SH-SY5Y (cell line): ENCODE results near the gene SMTNL1.

ENCODE experiments used
- GATA2 ChIP-seq: IDR thresholded peaks from 2 replicates; pipeline ENCODE4 v1.6.1; 2011; ENCODE audit warnings: mild to moderate bottlenecking, low read depth, low read length
- GATA3 ChIP-seq: IDR thresholded peaks from 2 replicates; pipeline ENCODE4 v1.6.1; 2011; ENCODE audit warnings: low read depth, mild to moderate bottlenecking, low read length, moderate library complexity

DNA sequence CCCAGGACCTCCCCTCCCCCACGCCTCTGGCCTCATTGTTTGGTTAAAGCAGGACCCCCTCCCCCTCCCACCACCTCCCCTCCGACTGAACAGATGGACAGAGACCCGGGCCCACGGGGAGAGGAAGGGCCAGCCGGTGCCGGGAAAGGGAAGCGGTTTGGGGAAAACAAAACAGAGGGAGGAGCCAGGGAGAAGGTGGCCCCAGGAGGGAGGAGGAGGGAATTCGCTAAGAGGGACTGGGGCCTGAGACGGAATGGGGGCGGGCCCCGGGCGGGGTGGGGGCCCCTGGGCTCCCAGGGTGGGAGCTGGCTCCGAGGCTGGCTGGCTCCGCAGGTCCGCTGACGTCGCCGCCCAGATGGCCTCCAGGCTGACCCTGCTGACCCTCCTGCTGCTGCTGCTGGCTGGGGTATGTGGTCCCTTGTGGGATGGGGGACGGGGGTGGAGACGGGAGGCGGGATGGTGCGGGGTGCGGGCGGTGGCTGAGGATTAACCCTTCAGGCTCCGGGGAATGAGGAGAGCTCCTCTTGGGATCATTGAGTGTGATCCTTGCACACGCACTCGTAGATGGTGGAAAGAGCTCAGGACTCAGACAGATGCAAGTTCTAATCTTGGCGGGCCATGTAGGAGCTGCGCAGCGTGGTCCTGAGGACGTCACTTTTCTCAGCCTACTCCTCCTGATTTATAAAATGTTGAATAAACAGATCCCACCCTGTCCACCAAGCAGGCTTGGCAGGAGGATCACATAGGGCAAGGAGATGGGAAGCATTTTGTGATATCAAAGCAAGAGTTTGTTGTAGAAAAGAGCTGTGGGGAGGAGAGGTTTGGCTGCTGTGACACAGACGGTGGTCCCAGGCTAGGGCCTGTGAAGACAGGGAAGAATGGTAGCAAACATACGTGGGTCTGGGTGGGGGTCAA is 60.8 kb downstream of the SMTNL1 start:
- TF ChIP-seq GATA2: no peak
- TF ChIP-seq GATA3: no peak
